GM12878 (cell line): ENCODE data around the gene NOTCH3. TPM values are rescaled to one million over a fixed set of nuclear protein-coding genes. Genes with fewer than 3 reads are reported as not detected.
A peak's percentile ranks its signal among the peaks of the same experiment; 100 is the strongest.

ENCODE experiments used
- BRCA1 ChIP-seq: IDR thresholded peaks from 2 replicates; pipeline ENCODE4 v1.6.1; 2011; ENCODE audit warnings: low read depth, low read length, improper control_type of control experiment
- CTCF ChIP-seq, 3 experiments: IDR thresholded peaks in 2 of 3; conservative IDR thresholded peaks in 1 of 3; 2 replicates each; pipeline ENCODE4 v1.5.1; 2011; ENCODE audit warnings: low read depth in 3 of 3, low read length in 3 of 3, mild to moderate bottlenecking in 3 of 3, control low read depth in 2 of 3, moderate library complexity in 2 of 3, inconsistent platforms in 1 of 3, mixed read lengths in 1 of 3; ENCODE audit not compliant: control insufficient read depth in 2 of 3, insufficient read depth in 1 of 3; ENCODE audit errors: extremely low read depth in 1 of 3
- IRF4 ChIP-seq: IDR thresholded peaks from 2 replicates; pipeline ENCODE4 v1.6.1; 2011; ENCODE audit warnings: low read depth, low read length
- JUNB ChIP-seq: IDR thresholded peaks from 2 replicates; pipeline ENCODE4 v1.6.1; 2016; ENCODE audit warnings: antibody characterized with exemption, mild to moderate bottlenecking
- NR2C1 ChIP-seq: fragments of 450-650 bp; IDR thresholded peaks from 2 replicates; pipeline ENCODE4 v1.6.1; 2017; ENCODE audit warnings: antibody characterized with exemption, mild to moderate bottlenecking, moderate library complexity
- NR2F1 ChIP-seq: fragments of 450-650 bp; conservative IDR thresholded peaks from 2 replicates; pipeline ENCODE4 v1.6.1; 2017; ENCODE audit warnings: mild to moderate bottlenecking
- PAX5 ChIP-seq: IDR thresholded peaks from 2 replicates; pipeline ENCODE4 v1.6.1; 2011; ENCODE audit warnings: low read depth, low read length, borderline replicate concordance
- PKNOX1 ChIP-seq: fragments of 450-650 bp; IDR thresholded peaks from 2 replicates; pipeline ENCODE4 v1.6.1; 2016; ENCODE audit warnings: mild to moderate bottlenecking
- POLR2AphosphoS5 ChIP-seq: IDR thresholded peaks from 2 replicates; pipeline ENCODE4 v1.6.1; 2011; ENCODE audit warnings: mild to moderate bottlenecking, low read length, inconsistent platforms
- POU2F2 ChIP-seq: IDR thresholded peaks from 3 replicates; pipeline ENCODE4 v1.6.1; 2011; ENCODE audit warnings: low read depth, mild to moderate bottlenecking, low read length, borderline replicate concordance
- RAD21 ChIP-seq: IDR thresholded peaks from 2 replicates; pipeline ENCODE4 v1.6.1; 2011; ENCODE audit warnings: mild to moderate bottlenecking, low read depth, low read length, moderate library complexity; ENCODE audit not compliant: insufficient read depth
- SMC3 ChIP-seq: IDR thresholded peaks from 2 replicates; pipeline ENCODE4 v1.6.1; 2011; ENCODE audit warnings: low read length, improper control_type of control experiment, borderline replicate concordance
- TCF12 ChIP-seq: IDR thresholded peaks from 2 replicates; pipeline ENCODE4 v1.6.1; 2011; ENCODE audit warnings: low read depth, mild to moderate bottlenecking, low read length
- WRNIP1 ChIP-seq: IDR thresholded peaks from 2 replicates; pipeline ENCODE4 v1.6.1; 2011; ENCODE audit warnings: low read depth, low read length, improper control_type of control experiment, borderline replicate concordance
- ZNF207 ChIP-seq: fragments of 450-650 bp; IDR thresholded peaks from 2 replicates; pipeline ENCODE4 v1.6.1; 2014; ENCODE audit warnings: antibody characterized with exemption, mild to moderate bottlenecking, borderline replicate concordance
- polyA plus RNA-seq, 11 experiments: library from polyadenylated mRNA; depleted of rRNA in 4 of 11; unstranded in 6 of 11; stranded (reverse) in 5 of 11; fragments of >200 nt; fragmentation: Nextera tagmentation in 4 of 11; fragmentation: Illumina TruSeq in 1 of 11; extraction: Ambion mirVana in 4 of 11; extraction: Trizol in 1 of 11; gene quantifications; 1 replicate in 1 of 11; 2 replicates in 10 of 11; pipeline versions ENCODE4 v1.2.1 to v1.2.3, GENCODE V29; 2011 to 2016; ENCODE audit warnings: inconsistent platforms in 2 of 11, missing spikeins in 2 of 11, low read depth in 1 of 11
- total RNA-seq, 4 experiments: library from RNA; depleted of rRNA in 3 of 4; stranded (reverse); fragments of >200 nt in 3 of 4; fragmentation: Illumina TruSeq in 1 of 4; extraction: Trizol in 1 of 4; gene quantifications; 2 replicates each; pipeline versions ENCODE4 v1.2.1 to v1.2.3, GENCODE V29; 2013 to 2021

Gene NOTCH3
- total and polyA plus RNA-seq, 10 of the 15 experiments (the other 5 are each of a cell fraction or from before 2014, with no cell fraction given): 0.01 to 0.42 (median 0.10) TPM; not detected in 5

GRCh38 chr19:15173746-15174404 lies 26.9 kb downstream of the NOTCH3 start (continued):
- 0 out of 2 replicates have a peak, but pooled peaks have one; percentile 29 for TF ChIP-seq SMC3
- TF ChIP-seq WRNIP1: no peak
- TF ChIP-seq CTCF (IDR thresholded peaks at IDR 0.05 in 2 of 3, conservative IDR thresholded peaks at IDR 0.05 in 1 of 3; ENCODE audit: control insufficient read depth in 2 of 3, extremely low read depth in 1 of 3, insufficient read depth in 1 of 3, low read depth in 3 of 3, low read length in 3 of 3): peak; percentile 18 to 42 (median 41); a peak in 4 of 6 replicates
- TF ChIP-seq BRCA1: no peak
- TF ChIP-seq PKNOX1: no peak
- no peak for TF ChIP-seq JUNB
- no peak for TF ChIP-seq NR2C1
- peak; percentile 43 for TF ChIP-seq RAD21
- no peak for TF ChIP-seq POLR2AphosphoS5
- TF ChIP-seq PAX5: no peak
- no peak for TF ChIP-seq NR2F1
- TF ChIP-seq TCF12: no peak
- TF ChIP-seq ZNF207: no peak
- no peak for TF ChIP-seq IRF4
- TF ChIP-seq POU2F2: no peak
